ENCODE measurements around the gene FOXRED2.

GRCh38 chr22:36480941-36481392, 25.9 kb downstream of the FOXRED2 start:
- TF ChIP-seq CTCF (IDR thresholded peaks at IDR 0.05) (no peak), POLR2A (IDR thresholded peaks at IDR 0.05) (no peak)
